HepG2 (cell line): ENCODE data around the gene PXDC1. TPM values are rescaled to one million over a fixed set of nuclear protein-coding genes. Genes with fewer than 3 reads are reported as not detected.

ENCODE experiments used
- ATAC-seq: fragments of 200-7000 bp; cut with Tn5 transposase; 3 replicates; pipeline ENCODE4 v1.9.1; 2020; ENCODE audit warnings: mild to moderate bottlenecking, moderate library complexity
- BruUV-seq: library from RNA; stranded (reverse); fragments of 400-500 nt; replicated peaks from 2 replicates; lab custom pipeline; 2021; lab: Mats Ljungman, UMichigan
- CTCF ChIA-PET: fragments of 300-600 bp; formaldehyde crosslinking; extraction: SDS; loops from one replicate; lab custom pipeline; 2021; ENCODE audit warnings: low total read pairs, inconsistent platforms, low intra/inter-chr PET ratio; lab: Yijun Ruan, JAX
- POLR2A ChIA-PET: fragments of 350-600 bp; sonication (Branson Sonifier 250); formaldehyde crosslinking; loops from one replicate; lab custom pipeline; 2020; ENCODE audit warnings: antibody characterized with exemption, inconsistent platforms; lab: Yijun Ruan, JAX
- DNase-seq: peaks from one replicate; pipeline ENCODE4 v3.0.0-alpha.2; 2015; ENCODE audit warnings: low spot score
- FAIRE-seq: peaks from 3 replicates; lab custom pipeline; 2011; peaks lifted over from hg19 to GRCh38; lab: Jason Lieb, UNC
- H2AFZ ChIP-seq: one replicate; pipeline ENCODE4 v1.6.1; 2011; ENCODE audit warnings: low read length, inconsistent platforms
- H3K27ac ChIP-seq: fragments of 300-600 bp; 3 replicates; pipeline ENCODE4 v1.8.0; 2011; ENCODE audit warnings: mixed run types, mild to moderate bottlenecking, mixed read lengths, low read length, inconsistent platforms; ENCODE audit not compliant: insufficient read depth; ENCODE audit errors: extremely low read length
- H3K27me3 ChIP-seq, 2 experiments: fragments of 200-600 bp in 1 of 2; 2 replicates in 1 of 2; 3 replicates in 1 of 2; pipeline versions ENCODE4 v1.6.0 to v1.8.0; 2011; ENCODE audit warnings: low read length in 2 of 2, mild to moderate bottlenecking in 2 of 2, moderate library complexity in 2 of 2, inconsistent platforms in 1 of 2; ENCODE audit not compliant: insufficient read depth in 2 of 2, control insufficient read depth in 1 of 2
- H3K36me3 ChIP-seq, 2 experiments: fragments of 200-600 bp in 1 of 2; replicated peaks in 1 of 2; 2 replicates in 1 of 2; 3 replicates in 1 of 2; pipeline versions ENCODE4 v1.5.1 to v1.8.0; 2011; ENCODE audit warnings: low read length in 2 of 2, inconsistent platforms in 1 of 2; ENCODE audit not compliant: insufficient read depth in 2 of 2, control insufficient read depth in 1 of 2
- H3K4me1 ChIP-seq: 2 replicates; pipeline ENCODE4 v1.5.1; 2012; ENCODE audit warnings: low read length, inconsistent platforms; ENCODE audit not compliant: insufficient read depth
- H3K4me2 ChIP-seq: 2 replicates; pipeline ENCODE4 v1.6.0; 2011; ENCODE audit warnings: low read depth, low read length, inconsistent platforms
- H3K4me3 ChIP-seq, 3 experiments: fragments of 200-600 bp in 1 of 3; sonication (generic), shearing (Covaris generic) in 1 of 3; replicated peaks in 1 of 3; 2 replicates each; pipeline ENCODE4 v1.5.1; 2011 to 2016; ENCODE audit warnings: low read length in 3 of 3, inconsistent platforms in 2 of 3, low read depth in 2 of 3, mild to moderate bottlenecking in 2 of 3, control low read depth in 1 of 3, mixed read lengths in 1 of 3; ENCODE audit not compliant: insufficient read depth in 1 of 3
- H3K79me2 ChIP-seq: one replicate; pipeline ENCODE4 v1.6.1; 2011; ENCODE audit warnings: low read length, inconsistent platforms; ENCODE audit not compliant: insufficient read depth
- H3K9ac ChIP-seq: 2 replicates; pipeline ENCODE4 v1.6.0; 2011; ENCODE audit warnings: mild to moderate bottlenecking, low read depth, low read length, inconsistent platforms; ENCODE audit not compliant: insufficient read depth
- H3K9me3 ChIP-seq: 2 replicates; pipeline ENCODE4 v1.5.1; 2012; ENCODE audit warnings: mild to moderate bottlenecking, low read length
- H4K20me1 ChIP-seq: 2 replicates; pipeline ENCODE4 v1.6.0; 2011; ENCODE audit warnings: inconsistent platforms, mild to moderate bottlenecking, low read length, moderate library complexity; ENCODE audit not compliant: insufficient read depth
- DPF2 ChIP-seq: sonication (generic); formaldehyde crosslinking; IDR thresholded peaks from 2 replicates; pipeline ENCODE4 v1.4.0; 2020; ENCODE audit warnings: mild to moderate bottlenecking, low read depth, missing genetic modification reagents, borderline replicate concordance
- HNF4A ChIP-seq: sonication (generic); formaldehyde crosslinking; IDR thresholded peaks from 2 replicates; pipeline ENCODE4 v1.4.0; 2020; ENCODE audit warnings: missing genetic modification reagents
- IRF2 ChIP-seq: IDR thresholded peaks from 2 replicates; pipeline ENCODE4 v1.6.1; 2018; ENCODE audit warnings: missing genetic modification reagents, missing compliant biosample characterization
- RNF2 ChIP-seq: fragments of 450-650 bp; conservative IDR thresholded peaks from 2 replicates; pipeline ENCODE4 v1.6.1; 2016; ENCODE audit warnings: low read depth
- TOPORS ChIP-seq: sonication (generic); formaldehyde crosslinking; IDR thresholded peaks from 2 replicates; pipeline ENCODE4 v1.8.0; 2023; ENCODE audit warnings: mild to moderate bottlenecking, missing genetic modification reagents
- ZBTB37 ChIP-seq: sonication (generic); formaldehyde crosslinking; IDR thresholded peaks from 2 replicates; pipeline ENCODE4 v1.4.0; 2020; ENCODE audit warnings: mild to moderate bottlenecking, missing genetic modification reagents
- ZFP90 ChIP-seq: sonication (generic); formaldehyde crosslinking; IDR thresholded peaks from 2 replicates; pipeline ENCODE4 v1.8.0; 2022; ENCODE audit warnings: missing genetic modification reagents, mild to moderate bottlenecking, inconsistent platforms, borderline replicate concordance
- ZNF503 ChIP-seq: sonication (generic); formaldehyde crosslinking; IDR thresholded peaks from 2 replicates; pipeline ENCODE4 v1.4.0; 2020; ENCODE audit warnings: missing genetic modification reagents
- ZNF572 ChIP-seq: sonication (generic); formaldehyde crosslinking; IDR thresholded peaks from 2 replicates; pipeline ENCODE4 v1.5.1; 2020; ENCODE audit warnings: mild to moderate bottlenecking, missing genetic modification reagents
- ZNF639 ChIP-seq: conservative IDR thresholded peaks from 2 replicates; pipeline ENCODE4 v1.6.1; 2018; ENCODE audit warnings: missing genetic modification reagents
- ZNF672 ChIP-seq: sonication (generic); formaldehyde crosslinking; IDR thresholded peaks from 2 replicates; pipeline ENCODE4 v1.8.1; 2022; ENCODE audit warnings: missing genetic modification reagents
- WGBS: methylation state at CpG from one replicate; pipeline ENCODE4 v1.1.6; 2017; ENCODE audit warnings: low lambda C conversion rate; 5-methylcytosine and 5-hydroxymethylcytosine counted together
- in situ Hi-C: cut with HindIII; loops from 2 replicates; pipeline ENCODE4 v1.10.0; 2017; ENCODE audit warnings: low pct_unique_long_range_greater_than_20kb; ENCODE audit not compliant: extremely low pct_ligation_motif_present
- intact Hi-C: fragments of 100-400 bp; cut with micrococcal nuclease; formaldehyde crosslinking; loops from one replicate; pipeline ENCODE4 v1.10.0; 2022; ENCODE audit not compliant: unreplicated experiment
- polyA plus RNA-seq, 8 experiments: library from polyadenylated mRNA; depleted of rRNA in 3 of 8; stranded (reverse) in 7 of 8; unstranded in 1 of 8; fragments of >200 nt; fragmentation: Illumina TruSeq in 4 of 8; extraction: Trizol in 4 of 8; gene quantifications; 2 replicates each; pipeline versions ENCODE4 v1.2.1 to v1.2.3, GENCODE V29; 2011 to 2016; ENCODE audit warnings: low read depth in 4 of 8, missing spikeins in 1 of 8, mixed read lengths in 1 of 8; ENCODE audit not compliant: insufficient read depth in 1 of 8
- total RNA-seq, 5 experiments: library from RNA; depleted of rRNA; stranded (reverse); fragments of >200 nt; fragmentation: Illumina TruSeq; extraction: Trizol; gene quantifications; 2 replicates each; pipeline ENCODE4 v1.2.3, GENCODE V29; 2016; ENCODE audit warnings: low read depth in 1 of 5
- TF ChIP-seq, protein P1 (sequence below): sonication (generic); formaldehyde crosslinking; IDR thresholded peaks from 2 replicates; pipeline ENCODE4 v1.8.1; 2022; ENCODE audit warnings: low read depth, mild to moderate bottlenecking, missing genetic modification reagents
- TF ChIP-seq, protein P2 (sequence below): IDR thresholded peaks from 2 replicates; pipeline ENCODE4 v1.6.1; 2012; ENCODE audit warnings: low read depth, low read length, improper control_type of control experiment

Gene PXDC1
- total and polyA plus RNA-seq, 2 of the 13 experiments (the other 11 are each of a cell fraction or from before 2014, with no cell fraction given), result 32.4 to 34.7 TPM

DNA sequence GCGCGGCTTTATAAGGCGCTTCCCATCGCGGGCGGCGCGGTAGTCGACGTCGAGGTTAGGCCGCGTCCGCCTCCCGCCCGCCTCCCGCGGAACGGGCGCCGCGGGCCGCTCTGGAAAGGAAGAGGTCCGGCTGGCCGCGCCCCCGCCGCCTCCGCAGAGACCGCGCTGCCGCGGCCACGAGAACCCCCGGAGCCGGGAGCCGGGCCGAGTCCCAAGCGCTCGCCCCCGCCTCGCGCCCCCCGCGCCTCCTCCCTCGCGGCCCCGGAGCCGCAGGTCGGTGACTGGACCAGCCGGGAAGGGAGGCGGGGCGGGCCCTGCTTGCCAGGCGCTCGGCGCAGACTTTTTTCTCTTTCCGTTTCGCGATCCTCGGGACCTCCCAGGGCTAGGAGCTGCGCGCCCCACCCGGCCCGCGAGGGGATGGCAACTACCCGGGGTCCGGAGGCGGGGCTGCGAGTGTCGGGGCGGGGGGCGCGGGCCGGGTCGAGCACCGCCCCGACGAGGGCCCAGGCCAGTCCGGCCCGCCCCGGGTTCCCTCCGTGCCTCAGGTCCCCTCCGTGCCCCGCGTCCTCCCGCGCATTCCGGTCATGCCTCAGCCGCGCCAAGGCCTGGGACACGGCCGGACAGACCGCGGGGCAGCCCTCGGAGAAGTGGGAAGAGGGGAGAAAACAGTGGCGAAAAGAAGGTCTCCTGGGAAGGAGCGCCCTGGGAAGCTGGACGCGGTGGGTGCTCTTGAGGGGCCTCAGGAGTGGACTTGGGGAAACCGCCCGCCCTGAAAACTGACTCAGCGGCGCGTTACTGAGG, 417 bp upstream of the PXDC1 start:
- H3K27ac ChIP-seq, result peak overlapping the region; percentile 78
- ATAC-seq (peak; percentile 75), DNase-seq (peak; percentile 87), FAIRE-seq (no peak)
- peak overlapping the region; percentile 85 for H3K9ac ChIP-seq
- peak overlapping the region; percentile 71 to 81 (median 76) for H3K4me3 ChIP-seq
- intact Hi-C loops, result loop anchor here (5.0 kb wide), 1 partner anchor 55 kb away; no protein-coding TSS in a partner anchor
- H3K36me3 ChIP-seq, result peaks cover 0 to 2% of the 10 kb centered on the region in 2 experiments; a peak in 2 of 5 replicates
- H3K4me1 ChIP-seq, result peaks cover 70% of the 10 kb centered on the region
- peaks cover 41% of the 10 kb centered on the region for H3K79me2 ChIP-seq
- peaks cover 24% of the 10 kb centered on the region for H4K20me1 ChIP-seq
- WGBS, result 19% methylated on average over 28 of the region's 104 CpGs
- no peak overlapping the region for H2AFZ ChIP-seq
- ChIA-PET CTCF (no interaction called here), POLR2A (interaction anchor here (0.6 to 1.8 kb wide), 10 partner anchors 8 to 304 kb away, joined by 3 to 17 read pairs (median 4); no protein-coding TSS in a partner anchor)
- no peaks in the 10 kb centered on the region for H3K9me3 ChIP-seq
- no peaks in the 10 kb centered on the region for H3K27me3 ChIP-seq
- in situ Hi-C loops, result loop anchor here (5.0 kb wide), 1 partner anchor 35 kb away; no protein-coding TSS in a partner anchor
- H3K4me2 ChIP-seq, result peak overlapping the region; percentile 93
- BruUV-seq, result no TSS peak
- TF ChIP-seq DPF2 (CRISPR knock-in tag), result no peak
- 0 out of 2 replicates have a peak, but pooled peaks have one; percentile 72 for TF ChIP-seq ZNF572 (CRISPR knock-in tag)
- no peak for TF ChIP-seq ZNF503 (CRISPR knock-in tag)
- TF ChIP-seq, protein P1, sequence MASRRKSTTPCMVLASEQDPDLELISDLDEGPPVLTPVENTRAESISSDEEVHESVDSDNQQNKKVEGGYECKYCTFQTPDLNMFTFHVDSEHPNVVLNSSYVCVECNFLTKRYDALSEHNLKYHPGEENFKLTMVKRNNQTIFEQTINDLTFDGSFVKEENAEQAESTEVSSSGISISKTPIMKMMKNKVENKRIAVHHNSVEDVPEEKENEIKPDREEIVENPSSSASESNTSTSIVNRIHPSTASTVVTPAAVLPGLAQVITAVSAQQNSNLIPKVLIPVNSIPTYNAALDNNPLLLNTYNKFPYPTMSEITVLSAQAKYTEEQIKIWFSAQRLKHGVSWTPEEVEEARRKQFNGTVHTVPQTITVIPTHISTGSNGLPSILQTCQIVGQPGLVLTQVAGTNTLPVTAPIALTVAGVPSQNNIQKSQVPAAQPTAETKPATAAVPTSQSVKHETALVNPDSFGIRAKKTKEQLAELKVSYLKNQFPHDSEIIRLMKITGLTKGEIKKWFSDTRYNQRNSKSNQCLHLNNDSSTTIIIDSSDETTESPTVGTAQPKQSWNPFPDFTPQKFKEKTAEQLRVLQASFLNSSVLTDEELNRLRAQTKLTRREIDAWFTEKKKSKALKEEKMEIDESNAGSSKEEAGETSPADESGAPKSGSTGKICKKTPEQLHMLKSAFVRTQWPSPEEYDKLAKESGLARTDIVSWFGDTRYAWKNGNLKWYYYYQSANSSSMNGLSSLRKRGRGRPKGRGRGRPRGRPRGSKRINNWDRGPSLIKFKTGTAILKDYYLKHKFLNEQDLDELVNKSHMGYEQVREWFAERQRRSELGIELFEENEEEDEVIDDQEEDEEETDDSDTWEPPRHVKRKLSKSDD, result no peak
- TF ChIP-seq ZFP90 (CRISPR knock-in tag), result no peak
- TF ChIP-seq TOPORS (CRISPR knock-in tag), result no peak; the same call in 1 of the 2 replicates
- no peak for TF ChIP-seq ZBTB37 (CRISPR knock-in tag)
- peak; percentile 42; the same call in 1 of the 2 replicates for TF ChIP-seq IRF2
- TF ChIP-seq ZNF639 (CRISPR knock-in tag), result peak; percentile 88
- TF ChIP-seq RNF2, result peak; percentile 45
- TF ChIP-seq HNF4A (CRISPR knock-in tag), result no peak
- TF ChIP-seq, protein P2, sequence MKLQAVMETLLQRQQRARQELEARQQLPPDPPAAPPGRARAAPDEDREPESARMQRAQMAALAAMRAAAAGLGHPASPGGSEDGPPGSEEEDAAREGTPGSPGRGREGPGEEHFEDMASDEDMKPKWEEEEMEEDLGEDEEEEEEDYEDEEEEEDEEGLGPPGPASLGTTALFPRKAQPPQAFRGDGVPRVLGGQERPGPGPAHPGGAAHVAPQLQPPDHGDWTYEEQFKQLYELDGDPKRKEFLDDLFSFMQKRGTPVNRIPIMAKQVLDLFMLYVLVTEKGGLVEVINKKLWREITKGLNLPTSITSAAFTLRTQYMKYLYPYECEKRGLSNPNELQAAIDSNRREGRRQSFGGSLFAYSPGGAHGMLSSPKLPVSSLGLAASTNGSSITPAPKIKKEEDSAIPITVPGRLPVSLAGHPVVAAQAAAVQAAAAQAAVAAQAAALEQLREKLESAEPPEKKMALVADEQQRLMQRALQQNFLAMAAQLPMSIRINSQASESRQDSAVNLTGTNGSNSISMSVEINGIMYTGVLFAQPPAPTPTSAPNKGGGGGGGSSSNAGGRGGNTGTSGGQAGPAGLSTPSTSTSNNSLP, result 0 out of 2 replicates have a peak, but pooled peaks have one; percentile 16
- TF ChIP-seq ZNF672, result 0 out of 2 replicates have a peak, but pooled peaks have one; percentile 47
